HepG2 (cell line): ENCODE results near the gene USP30. TPM values are rescaled to one million over a fixed set of nuclear protein-coding genes. Genes with fewer than 3 reads are reported as not detected.

Experiments used
- AKAP8 ChIP-seq: sonication (generic); formaldehyde crosslinking; IDR thresholded peaks from 2 replicates; pipeline ENCODE4 v1.5.1; 2020; ENCODE audit warnings: mild to moderate bottlenecking, missing genetic modification reagents
- CCDC6 ChIP-seq: sonication (generic); formaldehyde crosslinking; IDR thresholded peaks from 2 replicates; pipeline ENCODE4 v1.8.1; 2022; ENCODE audit warnings: mild to moderate bottlenecking, missing genetic modification reagents, moderate library complexity
- CREB1 ChIP-seq, 2 experiments: fragments of 450-650 bp in 1 of 2; IDR thresholded peaks; 2 replicates each; pipeline ENCODE4 v1.6.1; 2016 to 2017; ENCODE audit warnings: control low read depth in 1 of 2, mild to moderate bottlenecking in 1 of 2, missing compliant biosample characterization in 1 of 2, missing genetic modification characterization in 1 of 2
- CREBL2 ChIP-seq: sonication (generic); formaldehyde crosslinking; IDR thresholded peaks from 2 replicates; pipeline ENCODE4 v1.8.1; 2023; ENCODE audit warnings: missing genetic modification reagents, mild to moderate bottlenecking, borderline replicate concordance
- JARID2 ChIP-seq: sonication (generic); formaldehyde crosslinking; IDR thresholded peaks from 2 replicates; pipeline ENCODE4 v1.8.1; 2023; ENCODE audit warnings: missing genetic modification reagents, inconsistent platforms; ENCODE audit not compliant: insufficient replicate concordance
- RARA ChIP-seq: IDR thresholded peaks from 2 replicates; pipeline ENCODE4 v1.6.1; 2016; ENCODE audit warnings: missing genetic modification reagents, missing compliant biosample characterization
- SPEN ChIP-seq: sonication (generic); formaldehyde crosslinking; IDR thresholded peaks from 2 replicates; pipeline ENCODE4 v1.5.1; 2020; ENCODE audit warnings: low read depth, mild to moderate bottlenecking, missing genetic modification reagents
- TBX3 ChIP-seq: fragments of 450-650 bp; IDR thresholded peaks from 2 replicates; pipeline ENCODE4 v1.6.1; 2017; ENCODE audit warnings: antibody characterized with exemption, mild to moderate bottlenecking, inconsistent platforms, borderline replicate concordance
- TFDP2 ChIP-seq: sonication (generic); formaldehyde crosslinking; IDR thresholded peaks from 2 replicates; pipeline ENCODE4 v1.4.0; 2020; ENCODE audit warnings: missing genetic modification reagents
- TSC22D2 ChIP-seq: sonication (generic); formaldehyde crosslinking; IDR thresholded peaks from 2 replicates; pipeline ENCODE4 v1.5.1; 2020; ENCODE audit warnings: missing genetic modification reagents, mild to moderate bottlenecking, borderline replicate concordance
- WIZ ChIP-seq: sonication (generic); formaldehyde crosslinking; IDR thresholded peaks from 2 replicates; pipeline ENCODE4 v1.5.1; 2020; ENCODE audit warnings: mild to moderate bottlenecking, missing genetic modification reagents
- ZBTB34 ChIP-seq: sonication (generic); formaldehyde crosslinking; IDR thresholded peaks from 2 replicates; pipeline ENCODE4 v1.8.0; 2022; ENCODE audit warnings: mild to moderate bottlenecking, missing genetic modification reagents
- ZBTB43 ChIP-seq: sonication (generic); formaldehyde crosslinking; conservative IDR thresholded peaks from 2 replicates; pipeline ENCODE4 v1.4.0; 2020; ENCODE audit warnings: missing genetic modification reagents
- ZNF790 ChIP-seq: sonication (generic); formaldehyde crosslinking; IDR thresholded peaks from 2 replicates; pipeline ENCODE4 v1.8.0; 2022; ENCODE audit warnings: missing genetic modification reagents, mild to moderate bottlenecking, borderline replicate concordance
- polyA plus RNA-seq, 8 experiments: library from polyadenylated mRNA; depleted of rRNA in 3 of 8; stranded (reverse) in 7 of 8; unstranded in 1 of 8; fragments of >200 nt; fragmentation: Illumina TruSeq in 4 of 8; extraction: Trizol in 4 of 8; gene quantifications; 2 replicates each; pipeline versions ENCODE4 v1.2.1 to v1.2.3, GENCODE V29; 2011 to 2016; ENCODE audit warnings: low read depth in 4 of 8, missing spikeins in 1 of 8, mixed read lengths in 1 of 8; ENCODE audit not compliant: insufficient read depth in 1 of 8
- total RNA-seq, 5 experiments: library from RNA; depleted of rRNA; stranded (reverse); fragments of >200 nt; fragmentation: Illumina TruSeq; extraction: Trizol; gene quantifications; 2 replicates each; pipeline ENCODE4 v1.2.3, GENCODE V29; 2016; ENCODE audit warnings: low read depth in 1 of 5
- TF ChIP-seq, protein P1 (sequence below): sonication (generic); formaldehyde crosslinking; IDR thresholded peaks from 2 replicates; pipeline ENCODE4 v1.4.0; 2020; ENCODE audit warnings: low read depth, mild to moderate bottlenecking, missing genetic modification reagents
- TF ChIP-seq, protein P2 (sequence below): IDR thresholded peaks from 2 replicates; pipeline ENCODE4 v1.6.1; 2018; ENCODE audit warnings: missing genetic modification reagents, mild to moderate bottlenecking, missing compliant biosample characterization
- TF ChIP-seq, protein P3 (sequence below): IDR thresholded peaks from 2 replicates; pipeline ENCODE4 v1.6.1; 2016; ENCODE audit warnings: low read depth, control low read depth
- TF ChIP-seq, protein P4 (sequence below): IDR thresholded peaks from 2 replicates; pipeline ENCODE4 v1.6.1; 2016; ENCODE audit warnings: low read depth, borderline replicate concordance

Gene USP30
- total and polyA plus RNA-seq, 2 of the 13 experiments (the other 11 are each of a cell fraction or from before 2014, with no cell fraction given): 11.2 to 20.8 TPM

- TF ChIP-seq, protein P1, sequence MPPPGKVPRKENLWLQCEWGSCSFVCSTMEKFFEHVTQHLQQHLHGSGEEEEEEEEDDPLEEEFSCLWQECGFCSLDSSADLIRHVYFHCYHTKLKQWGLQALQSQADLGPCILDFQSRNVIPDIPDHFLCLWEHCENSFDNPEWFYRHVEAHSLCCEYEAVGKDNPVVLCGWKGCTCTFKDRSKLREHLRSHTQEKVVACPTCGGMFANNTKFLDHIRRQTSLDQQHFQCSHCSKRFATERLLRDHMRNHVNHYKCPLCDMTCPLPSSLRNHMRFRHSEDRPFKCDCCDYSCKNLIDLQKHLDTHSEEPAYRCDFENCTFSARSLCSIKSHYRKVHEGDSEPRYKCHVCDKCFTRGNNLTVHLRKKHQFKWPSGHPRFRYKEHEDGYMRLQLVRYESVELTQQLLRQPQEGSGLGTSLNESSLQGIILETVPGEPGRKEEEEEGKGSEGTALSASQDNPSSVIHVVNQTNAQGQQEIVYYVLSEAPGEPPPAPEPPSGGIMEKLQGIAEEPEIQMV (CRISPR knock-in tag): no peak
- TF ChIP-seq, protein P2, sequence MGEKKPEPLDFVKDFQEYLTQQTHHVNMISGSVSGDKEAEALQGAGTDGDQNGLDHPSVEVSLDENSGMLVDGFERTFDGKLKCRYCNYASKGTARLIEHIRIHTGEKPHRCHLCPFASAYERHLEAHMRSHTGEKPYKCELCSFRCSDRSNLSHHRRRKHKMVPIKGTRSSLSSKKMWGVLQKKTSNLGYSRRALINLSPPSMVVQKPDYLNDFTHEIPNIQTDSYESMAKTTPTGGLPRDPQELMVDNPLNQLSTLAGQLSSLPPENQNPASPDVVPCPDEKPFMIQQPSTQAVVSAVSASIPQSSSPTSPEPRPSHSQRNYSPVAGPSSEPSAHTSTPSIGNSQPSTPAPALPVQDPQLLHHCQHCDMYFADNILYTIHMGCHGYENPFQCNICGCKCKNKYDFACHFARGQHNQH (CRISPR knock-in tag): peak; percentile 87
- TF ChIP-seq TFDP2 (CRISPR knock-in tag) (peak; percentile 73), ZNF790 (CRISPR knock-in tag) (no peak; the same call in 1 of the 2 replicates), CREBL2 (CRISPR knock-in tag) (0 out of 2 replicates have a peak, but pooled peaks have one; percentile 37), RARA (peak; percentile 53), CCDC6 (peak; percentile 80; the same call in 1 of the 2 replicates), ZBTB34 (CRISPR knock-in tag) (no peak), WIZ (CRISPR knock-in tag) (peak; percentile 27; the same call in 1 of the 2 replicates), SPEN (CRISPR knock-in tag) (peak; percentile 96), CREB1 (IDR thresholded peaks at IDR 0.05) (peak; percentile 35; the same call in 1 of the 2 replicates), CREB1 (CRISPR knock-in tag; IDR thresholded peaks at IDR 0.05) (no peak), ZBTB43 (CRISPR knock-in tag) (no peak), TSC22D2 (peak; percentile 73; the same call in 1 of the 2 replicates), JARID2 (no peak), AKAP8 (CRISPR knock-in tag) (no peak), TBX3 (peak; percentile 48; the same call in 1 of the 2 replicates)
- TF ChIP-seq, protein P3, sequence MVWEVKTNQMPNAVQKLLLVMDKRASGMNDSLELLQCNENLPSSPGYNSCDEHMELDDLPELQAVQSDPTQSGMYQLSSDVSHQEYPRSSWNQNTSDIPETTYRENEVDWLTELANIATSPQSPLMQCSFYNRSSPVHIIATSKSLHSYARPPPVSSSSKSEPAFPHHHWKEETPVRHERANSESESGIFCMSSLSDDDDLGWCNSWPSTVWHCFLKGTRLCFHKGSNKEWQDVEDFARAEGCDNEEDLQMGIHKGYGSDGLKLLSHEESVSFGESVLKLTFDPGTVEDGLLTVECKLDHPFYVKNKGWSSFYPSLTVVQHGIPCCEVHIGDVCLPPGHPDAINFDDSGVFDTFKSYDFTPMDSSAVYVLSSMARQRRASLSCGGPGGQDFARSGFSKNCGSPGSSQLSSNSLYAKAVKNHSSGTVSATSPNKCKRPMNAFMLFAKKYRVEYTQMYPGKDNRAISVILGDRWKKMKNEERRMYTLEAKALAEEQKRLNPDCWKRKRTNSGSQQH (CRISPR knock-in tag): peak; percentile 89
- TF ChIP-seq, protein P4, sequence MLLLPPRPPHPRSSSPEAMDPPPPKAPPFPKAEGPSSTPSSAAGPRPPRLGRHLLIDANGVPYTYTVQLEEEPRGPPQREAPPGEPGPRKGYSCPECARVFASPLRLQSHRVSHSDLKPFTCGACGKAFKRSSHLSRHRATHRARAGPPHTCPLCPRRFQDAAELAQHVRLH (CRISPR knock-in tag): peak; percentile 94
Measured at GRCh38 chr12:109052414-109053323, at the start of gene USP30 (continued).
